Right cardiac atrium (tissue), 5 donors: Measurements from ENCODE around the gene TMEFF1. TPM values are rescaled to one million over a fixed set of nuclear protein-coding genes. Genes with fewer than 3 reads are reported as not detected.

Source experiments
- ATAC-seq, 2 donors: fragments of 200-7000 bp; cut with Tn5 transposase; one replicate each; pipeline versions ENCODE4 v1.8.0 to v1.9.1; 2020; ENCODE audit warnings: moderate library complexity in 2 of 2, mild to moderate bottlenecking in 1 of 2
- DNase-seq, 3 donors: peaks; one replicate each; pipeline ENCODE4 v3.0.0-alpha.2; 2020
- H3K27ac ChIP-seq: one replicate; pipeline ENCODE4 v1.5.1; 2013; ENCODE audit warnings: mild to moderate bottlenecking, low read length, control low read depth, moderate library complexity
- H3K27me3 ChIP-seq: one replicate; pipeline ENCODE4 v1.6.1; 2013; ENCODE audit not compliant: control insufficient read depth, insufficient read depth
- H3K4me1 ChIP-seq: one replicate; pipeline ENCODE4 v1.6.1; 2013; ENCODE audit warnings: low read length; ENCODE audit not compliant: control insufficient read depth, insufficient read depth
- H3K4me3 ChIP-seq: one replicate; pipeline ENCODE4 v1.5.1; 2013; ENCODE audit warnings: low read length, control low read depth
- H3K9me3 ChIP-seq: one replicate; pipeline ENCODE4 v1.6.1; 2013; ENCODE audit warnings: low read length; ENCODE audit not compliant: control insufficient read depth
- WGBS: extraction: QIAGEN DNeasy Blood & Tissue Kit; methylation state at CpG from one replicate; pipeline ENCODE4 v1.1.7; 2013; 5-methylcytosine and 5-hydroxymethylcytosine counted together
- intact Hi-C, 4 donors: fragments of 100-400 bp; cut with DNase I; formaldehyde crosslinking; loops; one replicate each; pipeline versions ENCODE4 v1.11.0 to v1.14.0; 2022 to 2023
- polyA plus RNA-seq: library from polyadenylated mRNA; stranded (reverse); fragments of 200-250 nt; gene quantifications from one replicate; pipeline ENCODE4 v1.2.3, GENCODE V29; 2013
- total RNA-seq, 4 donors: library from RNA; stranded (reverse); fragmentation: NEBNext Ultra II Directional; extraction: Animal tissue kit (Norgen Biotek cat#: 25700); gene quantifications; one replicate each; pipeline ENCODE4 v1.2.1, GENCODE V29; 2021
- donor health status: healthy with polysubstance abuse.
- donor health status: DM: no; HTN: yes; CAD: no.
- donor health status: DM: no; HTN: no; CAD: no.
- donor health status: DM: no; HTN: yes; CAD: no; lungs with severe emphysema.
- donor health status: DM: yes; HTN: yes; CAD: no.

The TMEFF1 gene
- total and polyA plus RNA-seq, 5 donors, result 0.02 to 0.34 (median 0.15) TPM; not detected in 2

GRCh38 chr9:100449420-100449819 lies 23.5 kb upstream of the TMEFF1 start:
- Histone ChIP-seq H3K4me3 (no peak overlapping the region), H3K4me1 (no peaks in the 10 kb centered on the region), H3K9me3 (no peaks in the 10 kb centered on the region), H3K27ac (no peak overlapping the region), H3K27me3 (no peaks in the 10 kb centered on the region)
- DNase-seq (no peak), ATAC-seq (no peak)
- 99% methylated on average over 2 of the region's 2 CpGs for WGBS
- intact Hi-C loops, result no loop called here

DNA sequence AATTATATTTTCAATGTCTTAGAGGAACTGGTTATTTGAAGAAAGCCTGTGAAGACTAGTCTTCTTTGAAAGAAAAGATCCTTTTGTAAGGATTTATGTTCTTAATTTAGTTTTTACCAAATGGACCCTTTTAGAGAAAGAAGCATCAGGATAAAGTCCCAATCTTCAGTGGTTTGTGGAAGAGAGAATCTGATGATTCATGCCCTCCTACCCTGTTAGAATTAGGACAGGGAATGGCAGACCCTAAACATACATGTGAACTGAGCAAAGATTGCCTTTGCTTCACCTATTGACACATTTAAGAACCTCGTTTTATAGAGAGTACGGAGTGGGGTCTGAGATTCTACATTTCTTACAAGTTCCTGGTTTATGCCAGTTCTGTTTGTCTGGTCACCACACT lies 20.1 kb upstream of the TMEFF1 start:
- WGBS, result over 99% methylated on average over 2 of the region's 2 CpGs
- intact Hi-C loops, result no loop called here

DNA sequence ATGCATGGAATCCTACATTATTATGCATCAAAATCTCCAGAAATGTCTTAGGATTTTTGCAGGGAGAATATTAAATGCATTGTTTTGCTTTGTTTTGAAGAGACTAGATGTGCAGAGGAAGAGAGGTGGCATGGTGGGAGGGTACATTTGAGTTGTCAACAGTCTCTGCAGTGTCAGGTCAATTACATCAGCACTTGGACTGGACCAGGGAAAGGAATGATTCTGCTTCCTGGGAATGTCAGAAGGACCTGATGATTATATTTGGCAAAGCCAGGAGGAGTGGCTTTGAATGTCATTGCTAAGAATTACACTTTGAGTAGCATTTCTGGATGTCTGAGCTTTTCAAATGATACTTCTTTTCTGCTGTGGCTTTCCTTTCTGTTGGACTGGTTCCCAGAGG lies 17.5 kb upstream of the TMEFF1 start:
- H3K4me3 ChIP-seq, result no peak overlapping the region
- DNase-seq (no peak), ATAC-seq (no peak)
- H3K9me3 ChIP-seq, result no peaks in the 10 kb centered on the region
- no peak overlapping the region for H3K27ac ChIP-seq
- H3K27me3 ChIP-seq, result no peaks in the 10 kb centered on the region
- no peaks in the 10 kb centered on the region for H3K4me1 ChIP-seq
- intact Hi-C loops, result no loop called here

More for the DNA sequence above, 20.1 kb upstream of the TMEFF1 start:
- Histone ChIP-seq H3K9me3 (no peaks in the 10 kb centered on the region), H3K4me3 (no peak overlapping the region), H3K27ac (no peak overlapping the region), H3K27me3 (no peaks in the 10 kb centered on the region), H3K4me1 (no peaks in the 10 kb centered on the region)
- no peak for DNase-seq
- ATAC-seq, result no peak

GRCh38 chr9:100457517-100457916 lies 15.4 kb upstream of the TMEFF1 start:
- ATAC-seq, result no peak
- 98% methylated on average over 1 of the region's 1 CpG for WGBS
- no peak overlapping the region for H3K4me3 ChIP-seq
- no peaks in the 10 kb centered on the region for H3K4me1 ChIP-seq
- DNase-seq, result no peak
- no peaks in the 10 kb centered on the region for H3K27me3 ChIP-seq
- intact Hi-C loops, result no loop called here
- no peaks in the 10 kb centered on the region for H3K9me3 ChIP-seq
- H3K27ac ChIP-seq, result no peak overlapping the region

- no peak overlapping the region for H3K4me3 ChIP-seq
- WGBS, result 70% methylated on average over 2 of the region's 2 CpGs
- H3K9me3 ChIP-seq, result no peaks in the 10 kb centered on the region
- ATAC-seq (no peak), DNase-seq (no peak)
- intact Hi-C loops, result no loop called here
- H3K4me1 ChIP-seq, result no peaks in the 10 kb centered on the region
- no peak overlapping the region for H3K27ac ChIP-seq
- H3K27me3 ChIP-seq, result no peaks in the 10 kb centered on the region
Measured at GRCh38 chr9:100459963-100460362, 13.0 kb upstream of the TMEFF1 start.

GRCh38 chr9:100465274-100465673 lies 7.7 kb upstream of the TMEFF1 start:
- no peak for ATAC-seq
- Histone ChIP-seq H3K27me3 (no peaks in the 10 kb centered on the region), H3K4me1 (peaks cover 3% of the 10 kb centered on the region), H3K9me3 (no peaks in the 10 kb centered on the region), H3K27ac (no peak overlapping the region), H3K4me3 (no peak overlapping the region)
- WGBS, result 77% methylated on average over 2 of the region's 2 CpGs
- DNase-seq, result no peak
- intact Hi-C loops, result no loop called here

GRCh38 chr9:100465761-100466160 lies 7.2 kb upstream of the TMEFF1 start:
- no peak for ATAC-seq

GRCh38 chr9:100466171-100466828 lies 6.6 kb upstream of the TMEFF1 start:
- Histone ChIP-seq H3K4me1 (peaks cover 3% of the 10 kb centered on the region), H3K27ac (peak overlapping the region; percentile 57), H3K9me3 (no peaks in the 10 kb centered on the region), H3K27me3 (no peaks in the 10 kb centered on the region), H3K4me3 (no peak overlapping the region)
- peak; percentile 47 to 62 for ATAC-seq
- intact Hi-C loops, result no loop called here
- no peak for DNase-seq
- WGBS, result 97% methylated on average over 2 of the region's 2 CpGs

More at GRCh38 chr9:100465761-100466160, 7.2 kb upstream of the TMEFF1 start:
- no peak for DNase-seq
- intact Hi-C loops, result no loop called here
- Histone ChIP-seq H3K9me3 (no peaks in the 10 kb centered on the region), H3K27ac (no peak overlapping the region), H3K4me1 (peaks cover 3% of the 10 kb centered on the region), H3K27me3 (no peaks in the 10 kb centered on the region), H3K4me3 (no peak overlapping the region)
- WGBS, result 90% methylated on average over 1 of the region's 1 CpG

DNA sequence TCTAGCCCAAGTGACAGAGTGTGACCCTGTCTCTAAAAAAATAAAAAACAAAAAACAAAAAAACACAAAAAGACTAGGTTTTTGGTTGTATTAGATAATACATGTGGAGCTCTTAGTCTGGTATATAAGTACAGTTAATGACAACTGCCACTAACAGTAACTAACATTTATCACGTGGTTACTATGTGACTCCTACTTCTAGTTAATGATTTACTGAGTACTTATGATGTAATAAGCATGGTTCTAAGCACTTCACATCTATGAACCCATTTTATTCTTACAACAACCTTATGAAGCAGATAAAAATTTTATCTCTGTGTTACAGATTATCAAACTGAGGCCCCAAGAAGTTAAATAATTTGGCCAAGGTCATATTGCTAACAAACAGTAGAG lies 6.1 kb upstream of the TMEFF1 start:
- H3K4me3 ChIP-seq, result no peak overlapping the region
- ATAC-seq, result no peak
- no peak for DNase-seq
- no peak overlapping the region for H3K27ac ChIP-seq
- WGBS, result 82% methylated on average over 1 of the region's 1 CpG
- intact Hi-C loops, result no loop called here
- no peaks in the 10 kb centered on the region for H3K27me3 ChIP-seq
- peaks cover 3% of the 10 kb centered on the region for H3K4me1 ChIP-seq
- H3K9me3 ChIP-seq, result no peaks in the 10 kb centered on the region

DNA sequence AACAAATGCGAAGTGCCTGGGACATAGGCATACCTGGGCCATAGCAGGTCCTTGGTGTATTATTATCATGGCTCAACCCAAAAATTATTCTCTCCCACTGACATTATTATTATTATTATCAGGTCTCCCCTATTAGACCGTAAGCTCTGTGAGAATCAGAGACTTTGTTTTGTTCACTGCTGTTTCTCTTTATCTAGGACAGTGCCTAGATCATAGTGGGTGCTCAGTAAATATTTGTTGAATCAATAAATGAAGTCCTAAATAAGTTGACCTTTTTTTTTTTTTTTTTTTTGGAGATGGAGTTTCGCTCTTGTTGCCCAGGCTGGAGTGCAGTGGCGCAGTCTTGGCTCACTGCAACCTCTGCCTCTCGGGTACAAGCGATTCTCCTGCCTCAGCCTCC lies 4.9 kb upstream of the TMEFF1 start:
- Histone ChIP-seq H3K27me3 (no peaks in the 10 kb centered on the region), H3K27ac (no peak overlapping the region), H3K9me3 (no peaks in the 10 kb centered on the region), H3K4me3 (no peak overlapping the region), H3K4me1 (peaks cover 3% of the 10 kb centered on the region)
- intact Hi-C loops, result no loop called here
- DNase-seq, result no peak
- WGBS, result 97% methylated on average over 6 of the region's 6 CpGs
- no peak for ATAC-seq

- intact Hi-C loops, result no loop called here
- Histone ChIP-seq H3K4me1 (no peaks in the 10 kb centered on the region), H3K27ac (no peak overlapping the region), H3K27me3 (no peaks in the 10 kb centered on the region), H3K4me3 (no peak overlapping the region), H3K9me3 (no peaks in the 10 kb centered on the region)
- DNase-seq (no peak), ATAC-seq (no peak)
- 85% methylated on average over 3 of the region's 3 CpGs for WGBS
Measured at GRCh38 chr9:100472268-100472667, 681 bp upstream of the TMEFF1 start.
